ENCODE measurements around the gene OGA. TPM values are rescaled to one million over a fixed set of nuclear protein-coding genes. Genes with fewer than 3 reads are reported as not detected.

OGA gene
- total and polyA plus RNA-seq, 7 donors: 15.7 to 143 (median 124) TPM

DNA sequence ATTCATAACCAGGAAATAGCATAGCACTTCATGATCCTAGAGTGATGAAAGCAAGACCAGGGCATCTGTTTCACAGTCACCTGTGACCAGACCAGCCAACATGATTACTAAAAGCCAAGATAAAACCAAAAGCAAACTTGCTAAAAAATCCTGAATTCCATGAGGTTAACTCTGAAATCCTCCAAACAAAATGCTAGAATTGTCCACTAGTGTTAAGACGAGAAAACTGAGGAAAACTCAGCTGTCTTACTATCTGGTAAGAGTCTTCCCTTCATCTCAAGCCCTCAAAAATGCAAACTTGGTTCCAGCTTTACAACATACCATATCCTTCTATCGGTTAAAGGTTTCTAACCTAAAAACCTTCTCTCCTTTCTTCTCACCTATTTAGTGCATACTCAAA is 33.7 kb downstream of the OGA start:
- TF ChIP-seq EP300 (IDR thresholded peaks at IDR 0.05) (no peak), CTCF (IDR thresholded peaks at IDR 0.05) (no peak), POLR2AphosphoS5 (IDR thresholded peaks at IDR 0.05) (no peak), POLR2A (IDR thresholded peaks at IDR 0.05) (no peak)
- H3K27me3 ChIP-seq: peaks cover 0 to 6% (median 0%) of the 10 kb centered on the region in 3 donors
- H3K27ac ChIP-seq: no peak overlapping the region
- 86 to 87% methylated on average over 2 of the region's 2 CpGs for WGBS, 2 donors
- intact Hi-C loops (cut with DNase I): loop anchor here (5.0 to 10.0 kb wide), 4 partner anchors 33 to 570 kb away; partner anchors contain the start of genes DPCD, OGA and POLL
- peaks cover 1 to 56% (median 33%) of the 10 kb centered on the region in 4 donors for H3K36me3 ChIP-seq
- no peak overlapping the region for H3K4me3 ChIP-seq
- DNase-seq: no peak
- peaks cover 0 to 48% (median 41%) of the 10 kb centered on the region in 4 donors for H3K4me1 ChIP-seq
- no peaks in the 10 kb centered on the region for H3K9me3 ChIP-seq

GRCh38 chr10:101783736-101784118 is 34.5 kb downstream of the OGA start:
- peaks cover 0 to 56% (median 49%) of the 10 kb centered on the region in 4 donors for H3K4me1 ChIP-seq
- no peaks in the 10 kb centered on the region for H3K9me3 ChIP-seq
- peak overlapping the region; percentile 54 to 65 (median 58) for H3K27ac ChIP-seq
- TF ChIP-seq POLR2AphosphoS5 (IDR thresholded peaks at IDR 0.05) (no peak), EP300 (IDR thresholded peaks at IDR 0.05) (no peak), CTCF (IDR thresholded peaks at IDR 0.05) (no peak), POLR2A (IDR thresholded peaks at IDR 0.05) (no peak)
- H3K27me3 ChIP-seq: peaks cover 0 to 14% (median 4%) of the 10 kb centered on the region in 3 donors
- intact Hi-C loops (cut with DNase I): loop anchor here (5.0 to 10.0 kb wide), 4 partner anchors 34 to 569 kb away; partner anchors contain the start of genes DPCD, OGA and POLL
- peak overlapping the region; percentile 50 to 77 (median 64) for H3K4me3 ChIP-seq
- no peak for DNase-seq
- peaks cover 0 to 47% (median 25%) of the 10 kb centered on the region in 4 donors for H3K36me3 ChIP-seq
- 53 to 61% methylated on average over 10 of the region's 10 CpGs for WGBS, 2 donors

- DNase-seq: peak; percentile 91
- peak within 1 kb of the TSS; percentile 54 to 65 (median 58) for H3K27ac ChIP-seq
- WGBS, 2 donors: 1% methylated on average over 57 of the region's 57 CpGs
- intact Hi-C loops (cut with DNase I): loop anchor here (5.0 to 10.0 kb wide), 4 partner anchors 34 to 568 kb away; partner anchors contain the start of genes DPCD, OGA and POLL
- no peaks in the 10 kb centered on the region for H3K9me3 ChIP-seq
- TF ChIP-seq EP300 (IDR thresholded peaks at IDR 0.05) (no peak), POLR2A (IDR thresholded peaks at IDR 0.05) (no peak), POLR2AphosphoS5 (IDR thresholded peaks at IDR 0.05) (peak in 3 of 4 donors; percentile 30 to 66 (median 60))
- H3K4me3 ChIP-seq: peak within 1 kb of the TSS; percentile 50 to 77 (median 64)
- H3K4me1 ChIP-seq: peaks cover 0 to 60% (median 52%) of the 10 kb centered on the region in 4 donors
- H3K27me3 ChIP-seq: peaks cover 3 to 21% (median 9%) of the 10 kb centered on the region in 3 donors
- peaks cover 0 to 41% (median 22%) of the 10 kb centered on the region in 4 donors for H3K36me3 ChIP-seq
These were observed 35.2 kb downstream of the OGA start, which contains the start of gene NPM3 for GRCh38 chr10:101782811-101783735. Gene NPM3, minus strand, starts transcription at chr10:101783446. Its CDS starts 56 bp downstream, at chr10:101783390.

DNA sequence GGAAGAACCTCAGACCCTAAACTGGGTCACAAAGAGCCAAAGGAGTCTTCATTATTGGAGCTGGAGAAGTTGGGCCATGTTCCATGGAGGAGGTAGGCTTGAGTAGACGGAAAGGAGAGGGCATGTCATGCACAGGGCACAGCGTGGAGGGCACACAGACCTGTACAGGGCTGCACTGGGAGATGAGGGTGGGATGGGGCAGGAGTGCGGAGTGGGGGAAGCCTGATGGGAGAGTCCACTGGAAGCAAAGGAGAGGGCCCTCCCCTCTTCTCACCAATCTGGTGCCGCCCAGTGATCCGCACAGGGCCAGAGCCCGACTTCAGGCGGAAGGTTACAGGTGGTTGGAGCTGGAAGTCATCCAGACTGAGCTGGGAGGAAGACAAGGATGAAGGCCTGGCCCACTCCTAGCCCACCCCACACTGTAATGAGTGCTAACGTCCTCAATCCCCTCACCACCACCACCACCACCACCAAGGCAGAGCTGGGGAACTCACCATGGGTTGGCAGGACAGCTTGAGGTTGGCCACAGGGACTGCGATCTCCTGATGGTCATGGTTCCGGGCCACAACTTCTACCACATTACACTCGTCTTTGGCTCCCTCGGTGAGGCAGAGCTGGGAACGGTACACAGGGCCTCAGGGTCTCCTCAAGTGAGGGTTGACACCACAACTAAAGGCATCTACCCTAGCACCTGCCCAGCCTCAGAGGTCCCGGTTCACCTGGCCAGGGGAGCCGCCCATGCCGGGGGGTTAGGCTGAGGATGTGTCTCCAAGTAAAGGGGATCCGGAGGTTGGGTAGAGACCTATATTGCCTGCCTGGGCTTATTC is 36.0 kb downstream of the OGA start:
- no peak overlapping the region for H3K27ac ChIP-seq
- no peak for TF ChIP-seq EP300 (IDR thresholded peaks at IDR 0.05)
- no peak for TF ChIP-seq CTCF (IDR thresholded peaks at IDR 0.05)
- no peak for TF ChIP-seq POLR2A (IDR thresholded peaks at IDR 0.05)
- no peak for TF ChIP-seq POLR2AphosphoS5 (IDR thresholded peaks at IDR 0.05)
- DNase-seq: peak; percentile 61

More for the DNA sequence above, 36.0 kb downstream of the OGA start:
- intact Hi-C loops (cut with DNase I): loop anchor here (2.0 to 10.0 kb wide), 5 partner anchors 35 to 567 kb away; partner anchors contain the start of genes DPCD, OGA and POLL
- Histone ChIP-seq H3K4me1 (peaks cover 0 to 60% (median 52%) of the 10 kb centered on the region in 4 donors), H3K27me3 (peaks cover 6 to 30% (median 17%) of the 10 kb centered on the region in 3 donors), H3K36me3 (peaks cover 0 to 32% (median 14%) of the 10 kb centered on the region in 4 donors), H3K9me3 (no peaks in the 10 kb centered on the region), H3K4me3 (peak overlapping the region; percentile 50 to 77 (median 64))
- WGBS, 2 donors: 45 to 61% methylated on average over 17 of the region's 17 CpGs
